Uterus (tissue), 2 donors: ENCODE data around the gene PAPPA2.

Experiments used
- POLR2A ChIP-seq, 2 donors: fragments of 450-650 bp; IDR thresholded peaks; one replicate each; pipeline ENCODE4 v1.6.1; 2016; ENCODE audit warnings: antibody characterized with exemption in 2 of 2, mild to moderate bottlenecking in 1 of 2, moderate library complexity in 1 of 2
- TF ChIP-seq, protein P1 (sequence below), 4 experiments: fragments of 200-600 bp in 2 of 4; fragments of 450-650 bp in 2 of 4; sonication (generic) in 2 of 4; IDR thresholded peaks; one replicate each; pipeline ENCODE4 v1.5.1; 2016 to 2019; ENCODE audit warnings: antibody characterized with exemption in 4 of 4, mild to moderate bottlenecking in 2 of 4, moderate library complexity in 1 of 4

DNA sequence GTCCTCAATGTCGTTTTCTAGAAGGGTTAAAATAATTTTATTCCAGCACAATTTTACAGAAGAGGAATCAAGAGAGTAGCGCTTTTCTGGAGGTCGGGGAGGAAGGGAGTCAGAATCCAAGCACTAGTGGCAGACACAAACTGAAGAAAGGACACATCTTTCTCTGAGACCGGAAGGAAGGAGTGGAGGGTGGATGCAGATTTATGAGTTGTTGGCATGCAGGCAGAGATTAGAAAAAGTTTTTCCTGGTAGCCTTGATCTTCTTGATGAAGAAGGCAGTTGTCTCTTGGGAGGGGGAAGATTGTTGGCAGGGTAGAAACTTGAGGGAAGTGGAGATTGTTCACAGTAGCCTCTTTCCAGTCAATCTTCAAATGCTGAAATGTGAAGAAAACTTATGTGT lies 149.8 kb downstream of the PAPPA2 start:
- TF ChIP-seq, protein P1, sequence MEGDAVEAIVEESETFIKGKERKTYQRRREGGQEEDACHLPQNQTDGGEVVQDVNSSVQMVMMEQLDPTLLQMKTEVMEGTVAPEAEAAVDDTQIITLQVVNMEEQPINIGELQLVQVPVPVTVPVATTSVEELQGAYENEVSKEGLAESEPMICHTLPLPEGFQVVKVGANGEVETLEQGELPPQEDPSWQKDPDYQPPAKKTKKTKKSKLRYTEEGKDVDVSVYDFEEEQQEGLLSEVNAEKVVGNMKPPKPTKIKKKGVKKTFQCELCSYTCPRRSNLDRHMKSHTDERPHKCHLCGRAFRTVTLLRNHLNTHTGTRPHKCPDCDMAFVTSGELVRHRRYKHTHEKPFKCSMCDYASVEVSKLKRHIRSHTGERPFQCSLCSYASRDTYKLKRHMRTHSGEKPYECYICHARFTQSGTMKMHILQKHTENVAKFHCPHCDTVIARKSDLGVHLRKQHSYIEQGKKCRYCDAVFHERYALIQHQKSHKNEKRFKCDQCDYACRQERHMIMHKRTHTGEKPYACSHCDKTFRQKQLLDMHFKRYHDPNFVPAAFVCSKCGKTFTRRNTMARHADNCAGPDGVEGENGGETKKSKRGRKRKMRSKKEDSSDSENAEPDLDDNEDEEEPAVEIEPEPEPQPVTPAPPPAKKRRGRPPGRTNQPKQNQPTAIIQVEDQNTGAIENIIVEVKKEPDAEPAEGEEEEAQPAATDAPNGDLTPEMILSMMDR (IDR thresholded peaks at IDR 0.05), result no peak
- TF ChIP-seq POLR2A (IDR thresholded peaks at IDR 0.05), result no peak
